Measurements from ENCODE around the gene SCRN3.
"Not testable (repeated sequence)": the region's sequence is repeated elsewhere in the genome, so short reads cannot be mapped to it uniquely, and the experiment has no call there.

The SCRN3 gene, protein sequence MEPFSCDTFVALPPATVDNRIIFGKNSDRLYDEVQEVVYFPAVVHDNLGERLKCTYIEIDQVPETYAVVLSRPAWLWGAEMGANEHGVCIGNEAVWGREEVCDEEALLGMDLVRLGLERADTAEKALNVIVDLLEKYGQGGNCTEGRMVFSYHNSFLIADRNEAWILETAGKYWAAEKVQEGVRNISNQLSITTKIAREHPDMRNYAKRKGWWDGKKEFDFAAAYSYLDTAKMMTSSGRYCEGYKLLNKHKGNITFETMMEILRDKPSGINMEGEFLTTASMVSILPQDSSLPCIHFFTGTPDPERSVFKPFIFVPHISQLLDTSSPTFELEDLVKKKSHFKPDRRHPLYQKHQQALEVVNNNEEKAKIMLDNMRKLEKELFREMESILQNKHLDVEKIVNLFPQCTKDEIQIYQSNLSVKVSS

DNA sequence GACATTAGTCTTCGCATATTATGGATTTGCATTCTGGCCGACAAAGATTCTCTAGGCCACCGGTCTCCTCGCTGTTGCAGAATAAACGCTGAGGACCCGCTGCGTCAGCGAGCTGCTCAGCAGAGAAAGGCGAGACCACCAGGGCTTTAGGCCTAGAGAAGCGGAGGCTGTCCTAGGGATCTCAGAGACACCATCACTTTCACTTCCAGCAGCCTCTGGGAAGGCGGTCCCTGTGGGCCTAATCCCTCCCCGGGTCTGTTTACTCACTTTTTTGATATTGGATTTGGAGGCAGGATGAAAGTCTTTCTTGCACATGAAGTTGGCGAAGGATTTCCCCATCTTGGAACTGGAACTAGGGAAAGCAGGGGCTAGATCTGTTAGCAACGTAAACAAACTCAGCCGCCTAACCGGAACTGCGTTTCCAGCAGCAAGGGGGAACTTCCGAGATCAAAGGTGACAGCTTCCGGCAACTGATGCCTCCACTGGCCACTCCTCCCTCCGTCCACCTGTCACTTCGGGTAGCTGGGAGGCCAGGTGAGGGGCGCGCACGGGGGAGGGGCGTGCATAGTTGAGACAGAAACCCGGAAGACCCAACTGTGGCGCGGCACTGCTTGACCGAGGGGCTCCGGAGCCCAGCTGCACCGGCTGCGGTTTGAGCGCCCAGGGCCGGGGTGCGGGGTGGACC, at the start of gene SCRN3:
TSS of gene SCRN3 (plus strand) at position 447 of the 685 bp plus-strand sequence. CDS start 2,554 bp downstream, outside the sequence.
- DNase-seq (ENCODE audit: low spot score), result peak; percentile 86

DNA sequence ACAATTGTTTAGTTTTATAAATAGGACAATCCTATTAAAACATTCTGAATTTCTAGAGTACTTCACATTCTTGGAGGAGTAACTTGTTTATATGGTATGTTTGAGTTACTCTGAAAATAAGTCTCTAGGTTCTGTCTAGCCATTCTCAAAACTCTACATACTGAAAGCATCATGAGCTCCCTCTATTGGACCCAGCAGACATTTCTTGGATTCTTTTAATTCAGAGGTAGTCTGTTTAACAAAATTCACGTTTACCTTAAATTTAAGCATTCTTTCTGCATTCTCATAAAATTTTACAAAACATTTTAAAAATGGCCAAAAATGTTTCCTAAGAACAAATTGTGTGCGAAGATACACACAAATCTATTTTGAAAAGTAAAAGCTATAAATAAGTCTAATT, 45.5 kb upstream of the SCRN3 start:
- no peak for DNase-seq (ENCODE audit: low spot score)

DNA sequence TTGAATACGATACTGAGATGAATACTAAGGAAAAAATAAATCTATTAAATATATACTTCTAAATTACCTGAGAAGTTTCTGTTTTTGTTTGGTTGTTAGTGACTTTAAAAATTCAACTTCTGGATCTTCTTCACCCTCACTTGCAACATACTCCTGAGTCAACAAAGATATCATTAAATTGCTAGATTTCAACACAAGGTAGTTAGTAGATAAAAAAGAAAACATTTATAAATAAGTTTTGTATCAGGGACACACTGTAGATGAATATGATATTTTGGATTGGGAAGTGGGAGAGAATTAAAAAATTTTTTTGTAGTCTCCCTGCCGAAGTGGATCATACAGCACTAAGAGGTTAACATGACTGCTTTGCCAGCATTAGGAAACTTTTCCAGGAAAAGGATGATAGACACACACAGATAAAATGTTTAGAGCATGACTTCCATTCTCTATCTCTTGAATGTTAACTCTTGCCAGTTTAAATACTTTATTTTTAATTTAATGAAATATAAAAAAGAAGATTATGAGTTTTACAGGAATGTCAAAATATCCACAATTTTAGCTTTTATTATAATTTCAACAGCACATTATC, 44.8 kb upstream of the SCRN3 start:
- no peak for DNase-seq (ENCODE audit: low spot score)

DNA sequence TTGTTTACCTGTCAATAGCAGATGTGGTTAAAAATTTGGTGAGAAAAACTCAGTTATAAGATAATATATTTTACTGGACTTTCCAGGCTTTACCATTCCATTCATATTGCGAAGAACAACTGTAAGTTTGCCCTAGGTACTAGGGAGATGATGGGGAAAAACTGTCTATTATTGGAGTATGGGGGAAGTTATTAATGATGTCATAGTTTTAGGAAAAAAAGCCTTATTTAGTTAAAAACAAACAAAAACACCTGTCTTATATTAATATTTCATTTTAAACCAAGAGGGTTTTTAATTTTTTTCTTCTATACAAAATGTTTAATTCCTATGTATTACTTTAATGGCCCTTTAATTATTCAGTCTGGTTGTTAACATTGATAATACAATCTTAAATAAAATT, 42.5 kb upstream of the SCRN3 start:
- no peak for DNase-seq (ENCODE audit: low spot score)

DNA sequence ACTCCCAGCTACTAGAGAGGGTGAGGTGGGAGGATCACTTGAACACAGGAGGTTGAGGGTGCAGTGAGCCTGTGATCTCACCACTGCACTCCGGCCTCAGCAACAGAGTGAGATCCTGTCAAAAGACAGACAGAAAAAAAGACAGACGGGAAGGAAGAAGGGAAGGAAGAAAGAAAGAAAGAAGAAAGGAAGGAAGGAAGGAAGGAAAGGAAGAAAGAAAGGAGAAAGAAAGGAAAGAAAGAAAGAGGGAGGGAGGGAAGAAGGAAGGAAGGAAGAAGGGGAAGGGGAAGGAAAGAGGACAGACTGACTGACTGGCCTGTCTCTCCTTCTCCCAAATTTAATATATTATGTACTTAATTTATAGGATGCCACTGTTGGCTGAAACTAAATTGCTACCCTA, 39.2 kb upstream of the SCRN3 start:
- DNase-seq (ENCODE audit: low spot score), result no peak

DNA sequence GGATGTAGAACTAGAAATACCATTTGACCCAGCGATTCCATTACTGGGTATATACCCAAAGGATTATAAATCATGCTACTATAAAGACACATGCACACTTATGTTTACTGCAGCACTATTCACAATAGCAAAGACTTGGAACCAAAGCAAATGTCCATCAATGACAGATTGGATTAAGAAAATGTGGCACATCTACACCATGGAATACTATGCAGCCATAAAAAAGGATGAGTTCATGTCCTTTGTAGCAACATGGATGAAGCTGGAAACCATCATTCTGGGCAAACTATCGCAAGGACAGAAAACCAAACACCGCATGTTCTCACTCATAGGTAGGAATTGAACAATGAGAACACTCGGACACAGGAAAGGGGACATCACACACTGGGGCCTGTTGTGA, 35.9 kb upstream of the SCRN3 start:
- DNase-seq (ENCODE audit: low spot score), result not testable (repeated sequence)

DNA sequence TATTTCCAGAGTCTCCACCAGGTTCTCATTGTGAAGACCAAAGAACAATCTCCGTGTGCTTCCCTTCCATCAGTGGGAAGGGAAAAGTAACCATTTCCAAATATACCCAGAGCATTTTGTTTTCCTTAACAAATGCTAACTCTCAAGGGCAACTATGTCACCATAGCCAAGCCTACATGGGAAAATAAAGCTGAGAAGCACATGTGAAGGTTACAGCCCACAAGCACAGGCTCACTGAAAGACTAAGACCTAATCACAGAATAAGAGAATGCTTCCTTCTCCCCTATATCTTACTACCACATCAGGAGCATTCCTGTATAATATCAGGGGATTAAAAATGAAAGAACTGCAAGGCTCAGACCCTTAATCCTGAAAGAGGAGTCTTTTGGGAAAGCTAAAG, 32.6 kb upstream of the SCRN3 start:
- DNase-seq (ENCODE audit: low spot score), result no peak

DNA sequence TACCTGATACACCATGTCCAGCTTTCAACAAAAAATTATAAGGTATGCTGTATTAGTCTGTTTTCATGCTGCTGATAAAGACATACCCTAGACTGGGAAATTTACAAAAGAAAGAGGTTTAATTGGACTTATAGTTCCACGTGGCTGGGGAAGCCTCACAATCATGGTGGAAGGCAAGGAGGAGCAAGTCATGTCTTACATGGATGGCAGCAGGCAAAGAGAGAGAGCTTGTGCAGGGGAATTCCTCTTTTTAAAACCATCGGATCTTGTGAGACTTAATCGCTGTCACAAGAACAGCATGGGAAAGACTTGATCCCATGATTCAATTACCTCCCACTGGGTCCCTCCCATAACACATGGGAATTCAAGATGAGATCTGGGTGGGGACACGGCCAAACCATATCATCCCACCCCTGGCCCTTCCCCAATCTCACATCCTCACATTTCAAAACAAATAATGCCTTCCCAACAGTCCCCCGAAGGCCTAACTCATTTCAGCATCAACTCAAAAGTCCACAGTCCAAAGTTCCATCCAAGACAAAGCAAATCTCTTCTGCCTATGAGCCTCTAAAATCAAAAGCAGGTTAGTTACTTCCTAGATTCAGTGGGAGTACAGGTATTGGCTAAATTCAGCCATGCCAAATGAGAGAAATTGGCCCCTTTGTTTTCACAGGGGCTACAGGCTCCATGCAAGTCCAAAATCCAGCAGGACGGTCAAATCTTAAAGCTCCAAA, 31.9 kb upstream of the SCRN3 start:
- not testable (repeated sequence) for DNase-seq (ENCODE audit: low spot score)

DNA sequence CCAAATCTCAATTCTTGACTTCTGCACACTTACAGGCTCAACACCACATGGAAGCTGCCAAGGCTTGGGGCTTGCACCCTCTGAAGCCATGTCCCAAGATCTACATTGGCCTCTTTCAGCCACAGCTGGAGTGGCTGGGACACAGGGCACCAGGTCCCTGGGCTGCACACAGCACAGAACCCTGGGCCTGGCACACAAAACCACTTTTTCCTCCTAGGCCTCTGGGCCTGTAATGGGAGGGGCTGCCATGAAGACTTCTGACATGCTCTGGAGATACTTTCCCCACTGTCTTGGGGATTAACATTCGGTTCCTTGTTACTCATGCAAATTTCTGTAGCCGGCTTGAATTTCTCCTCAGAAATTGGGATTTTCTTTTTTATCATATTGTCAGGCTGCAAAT, 30.9 kb upstream of the SCRN3 start:
- no peak for DNase-seq (ENCODE audit: low spot score)

DNA sequence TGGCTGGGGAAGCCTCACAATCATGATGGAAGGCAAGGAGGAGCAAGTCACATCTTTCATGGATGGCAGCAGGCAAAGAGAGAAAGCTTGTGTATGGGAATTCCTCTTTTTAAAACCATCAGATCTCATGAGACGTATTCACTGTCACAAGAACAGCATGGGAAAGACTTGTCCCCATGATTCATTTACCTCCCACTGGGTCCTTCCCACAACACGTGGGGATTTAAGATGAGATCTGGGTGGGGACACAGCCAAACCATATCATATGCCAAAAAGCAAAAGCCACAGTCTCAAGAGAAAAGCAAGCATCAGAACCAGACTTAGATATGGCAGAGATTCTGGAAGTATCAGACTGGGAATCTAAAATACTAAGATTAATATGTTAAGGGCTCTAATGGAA, 30.0 kb upstream of the SCRN3 start:
- DNase-seq (ENCODE audit: low spot score), result no peak

DNA sequence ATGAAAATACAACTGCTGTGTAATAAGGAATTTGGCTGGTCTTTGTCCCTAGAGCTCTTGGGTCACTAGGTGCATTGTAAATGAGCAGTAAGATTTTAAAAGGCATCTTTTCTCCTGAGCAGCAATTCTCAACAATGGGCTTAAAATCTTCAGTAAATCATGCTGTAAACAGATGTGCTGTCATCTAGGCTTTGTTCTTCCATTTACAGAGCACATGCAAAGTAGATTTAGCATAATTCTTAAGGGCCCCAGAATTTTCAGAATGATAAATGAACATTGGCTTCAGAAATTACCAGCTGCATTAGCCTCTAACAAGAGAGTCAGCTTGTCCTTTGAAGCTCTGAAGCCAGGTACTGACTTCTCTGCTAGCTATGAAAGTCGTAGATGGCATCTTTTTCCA, 26.8 kb upstream of the SCRN3 start:
- no peak for DNase-seq (ENCODE audit: low spot score)

DNA sequence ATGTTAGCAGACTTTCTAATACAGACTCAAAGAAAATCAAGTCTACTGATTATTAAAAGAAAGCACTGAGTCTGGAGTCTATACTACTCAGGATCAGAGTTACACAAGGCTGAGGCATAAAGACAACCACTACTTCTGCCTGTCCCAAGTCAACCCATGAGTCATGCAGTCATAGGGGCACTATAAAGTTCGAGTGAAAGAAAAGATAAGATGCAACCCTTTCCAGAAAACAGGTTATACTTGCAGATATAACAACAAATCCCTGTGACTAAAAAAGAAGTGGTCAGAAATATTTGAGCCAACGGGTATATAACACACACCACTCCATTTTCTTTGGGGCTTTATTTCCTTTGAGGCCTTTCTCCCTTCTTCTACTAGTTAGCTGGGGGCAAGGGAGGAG, 18.6 kb upstream of the SCRN3 start:
- DNase-seq (ENCODE audit: low spot score), result no peak

DNA sequence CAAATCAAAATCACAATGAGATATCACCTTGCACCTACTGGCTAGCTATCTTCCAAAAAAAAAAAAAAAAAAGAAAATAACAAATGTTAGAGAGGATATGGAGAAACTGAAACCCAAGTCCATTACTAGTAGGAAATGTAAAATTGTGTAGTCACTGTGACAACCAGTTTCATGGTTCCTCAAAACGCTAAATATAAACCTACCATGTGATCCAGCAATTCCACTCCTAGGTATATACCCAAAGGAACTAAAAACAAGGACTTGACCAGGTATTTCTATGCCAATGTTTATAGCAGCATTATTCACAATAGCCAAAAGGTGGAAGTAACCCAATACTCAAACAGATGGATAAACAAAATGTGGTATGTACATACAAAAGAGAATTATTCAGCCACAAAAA, 11.7 kb upstream of the SCRN3 start:
- DNase-seq (ENCODE audit: low spot score), result no peak

DNA sequence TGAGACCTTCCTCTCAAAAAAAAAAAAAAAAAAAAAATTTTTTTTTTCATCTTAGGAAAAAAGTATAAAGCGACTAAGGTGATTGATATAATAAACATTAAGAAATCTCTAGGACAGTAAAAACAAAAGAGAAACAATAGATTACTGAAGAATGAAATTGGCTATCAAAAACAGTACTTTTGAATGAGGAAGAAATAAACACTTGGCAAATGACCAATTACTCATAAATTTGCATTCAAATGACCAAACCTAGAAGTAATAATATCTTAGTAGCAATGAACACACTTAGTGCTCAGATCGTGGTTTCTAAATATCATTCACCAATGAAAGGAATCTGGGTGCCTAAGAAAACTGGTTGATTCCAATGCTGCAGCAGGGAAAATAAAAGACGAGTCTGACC, 10.3 kb upstream of the SCRN3 start:
- no peak for DNase-seq (ENCODE audit: low spot score)

DNA sequence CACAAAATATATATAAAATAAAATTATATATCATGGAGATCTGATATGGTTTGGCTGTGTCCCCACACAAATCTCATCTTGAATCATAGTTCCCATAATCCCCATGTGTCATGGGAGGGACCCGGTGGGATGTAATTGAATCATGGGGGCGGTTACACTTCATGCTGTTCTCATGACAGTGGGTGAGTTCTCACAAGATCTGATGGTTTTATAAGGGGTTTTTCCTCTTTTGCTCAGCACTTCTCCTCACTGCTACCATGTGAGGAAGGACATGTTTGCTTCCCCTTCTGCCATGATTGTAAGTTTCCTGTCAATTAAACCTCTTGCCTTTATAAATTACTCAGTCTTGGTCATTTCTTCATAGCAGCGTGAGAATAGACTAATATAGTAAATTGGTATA, 6.8 kb upstream of the SCRN3 start:
- not testable (repeated sequence) for DNase-seq (ENCODE audit: low spot score)

DNA sequence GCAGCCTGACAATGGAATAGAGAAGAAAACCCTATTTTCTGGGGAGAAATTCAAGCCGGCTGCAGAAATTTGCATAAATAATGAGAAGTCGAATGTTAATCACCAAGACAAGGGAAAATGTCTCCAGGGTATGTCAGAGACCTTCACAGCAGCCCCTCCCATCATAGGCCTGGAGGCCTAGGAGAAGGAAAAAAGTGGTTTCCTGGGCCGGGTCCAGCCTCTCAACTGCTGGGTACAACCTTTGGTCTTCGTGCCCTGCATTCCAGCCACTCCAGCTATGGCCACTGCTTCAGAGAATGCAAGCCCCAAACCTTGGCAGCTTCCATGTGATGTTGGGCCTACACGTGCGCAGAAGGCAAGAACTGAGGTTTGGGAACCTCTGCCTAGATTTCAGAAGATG, 6.0 kb upstream of the SCRN3 start:
- no peak for DNase-seq (ENCODE audit: low spot score)

DNA sequence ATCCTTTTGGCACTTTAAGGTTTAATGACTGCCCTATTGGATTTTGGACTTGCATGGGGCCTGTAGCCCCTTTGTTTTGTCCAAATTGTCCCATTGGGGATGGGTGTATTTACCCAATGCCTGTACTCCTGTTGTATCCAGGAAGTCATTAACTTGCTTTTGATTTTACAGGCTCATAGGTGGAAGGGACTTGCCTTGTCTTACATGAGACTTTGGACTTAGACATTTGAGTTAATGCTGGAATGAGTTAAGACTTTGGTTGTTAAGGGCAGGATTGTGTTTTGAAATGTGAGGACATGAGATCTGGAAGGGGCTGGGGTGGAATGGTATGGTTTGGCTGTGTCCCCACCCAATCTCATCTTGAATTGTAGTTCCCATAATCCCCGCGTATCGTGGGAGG, 5.2 kb upstream of the SCRN3 start:
- not testable (repeated sequence) for DNase-seq (ENCODE audit: low spot score)

DNA sequence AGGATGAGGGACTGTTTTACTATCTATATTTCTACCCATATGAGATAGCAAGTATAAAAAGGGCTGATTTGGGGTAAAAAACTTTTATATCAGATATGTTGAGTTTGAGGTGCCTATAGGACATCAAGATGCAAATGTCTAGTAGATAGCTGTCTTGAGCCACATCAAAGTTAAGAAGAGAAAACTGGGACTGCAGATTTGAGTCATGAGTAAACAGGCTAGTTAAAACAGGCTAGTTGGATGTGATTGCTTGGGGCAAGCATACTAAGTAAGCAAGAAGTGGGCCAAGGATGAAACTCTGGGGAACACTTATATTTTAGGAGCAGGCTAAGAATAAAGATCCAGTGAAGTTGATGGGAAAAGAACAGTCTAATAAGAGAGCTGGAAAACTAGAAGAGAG, 2.8 kb upstream of the SCRN3 start:
- no peak for DNase-seq (ENCODE audit: low spot score)

DNA sequence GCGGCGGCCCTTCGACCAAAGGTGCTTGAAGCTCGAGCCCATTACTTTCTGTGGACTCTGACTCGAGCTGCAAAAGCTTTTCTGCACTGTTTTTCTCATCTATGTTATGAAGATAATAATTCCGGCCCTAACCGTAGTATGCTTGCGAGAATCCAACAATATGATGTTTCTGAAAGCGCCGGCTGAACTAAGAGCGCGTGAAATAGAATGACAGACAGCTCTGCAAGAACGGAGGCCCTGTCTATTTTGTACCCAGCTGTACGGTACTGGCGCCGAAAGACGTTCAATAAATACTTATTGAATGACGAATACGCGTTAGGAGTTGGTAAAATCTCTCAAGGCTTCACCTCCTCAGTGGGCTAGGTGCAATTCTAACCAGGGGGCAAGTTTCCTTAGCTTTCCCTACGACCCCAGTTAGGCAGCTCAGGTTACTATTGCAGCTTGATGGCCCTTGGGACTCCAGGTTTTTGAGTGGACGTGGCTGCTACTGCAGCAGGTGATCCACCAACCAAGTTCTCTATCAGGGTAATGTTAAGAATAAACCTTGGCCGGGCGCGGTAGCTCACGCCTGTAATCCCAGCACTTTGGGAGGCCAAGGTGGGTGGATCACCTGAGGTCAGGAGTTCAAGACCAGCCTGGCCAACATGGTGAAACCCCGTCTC, 570 bp downstream of the SCRN3 start:
- DNase-seq (ENCODE audit: low spot score), result no peak

DNA sequence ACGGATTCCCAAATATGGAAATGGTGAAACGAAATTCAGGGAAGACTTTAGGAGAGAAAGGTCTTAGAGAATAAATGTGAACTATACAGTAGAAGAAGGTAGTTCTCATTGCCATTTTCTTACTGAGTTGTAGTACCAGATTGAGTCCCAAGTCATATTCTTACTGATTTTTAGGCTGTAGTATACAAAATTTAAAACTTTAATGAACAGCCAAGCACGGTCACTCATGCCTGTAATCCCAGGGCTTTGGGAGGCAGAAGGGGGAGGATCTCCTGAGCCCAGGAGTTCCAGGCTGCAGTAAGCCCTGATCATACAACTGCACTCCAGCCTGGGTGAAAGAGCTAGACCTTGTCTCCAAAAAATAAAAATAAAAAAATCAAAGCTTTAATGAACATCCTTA, 2.2 kb downstream of the SCRN3 start:
- no peak for DNase-seq (ENCODE audit: low spot score)

DNA sequence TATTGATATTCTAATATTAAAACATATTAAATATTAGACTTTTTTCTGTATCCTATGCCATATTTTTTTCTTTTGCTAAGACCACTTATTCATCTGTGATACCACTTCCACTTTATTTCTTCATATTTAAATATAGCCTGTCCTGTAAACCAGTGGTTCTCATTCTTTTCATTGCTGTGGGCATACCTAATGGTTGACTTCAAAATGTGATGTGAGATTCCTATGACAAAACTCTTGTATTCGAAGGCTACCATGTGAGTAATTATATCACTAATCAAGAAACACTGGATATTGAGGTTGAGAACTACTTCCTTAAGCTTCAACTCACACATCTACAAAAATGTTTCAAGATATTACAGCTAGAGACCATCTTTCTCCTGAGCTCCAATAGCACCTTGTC, 3.6 kb downstream of the SCRN3 start:
- DNase-seq (ENCODE audit: low spot score), result no peak

DNA sequence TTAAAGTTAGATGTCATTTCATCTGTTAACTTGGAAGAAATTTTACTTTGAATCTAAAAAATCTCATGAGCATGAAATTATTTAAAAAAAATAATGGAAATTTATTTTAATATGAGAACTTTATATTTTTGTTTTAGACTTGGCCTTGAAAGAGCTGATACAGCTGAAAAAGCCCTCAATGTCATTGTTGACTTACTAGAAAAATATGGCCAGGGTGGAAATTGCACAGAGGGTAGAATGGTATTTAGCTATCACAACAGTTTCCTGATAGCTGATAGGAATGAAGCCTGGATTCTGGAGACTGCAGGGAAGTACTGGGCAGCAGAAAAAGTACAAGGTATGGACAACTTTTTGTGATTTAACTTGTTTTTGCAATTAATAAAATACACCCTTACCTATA, 5.3 kb downstream of the SCRN3 start:
- DNase-seq (ENCODE audit: low spot score), result no peak

All from left forelimb (tissue), 1 donor.